GM21447 (cell line): Measurements from ENCODE around the gene GRM6.
A peak's percentile ranks its signal among the peaks of the same experiment; 100 is the strongest.

Experiments
- ATAC-seq: cut with Tn5 transposase; IDR thresholded peaks from one replicate; pipeline ENCODE4 v1.9.1; 2021; ENCODE audit not compliant: unreplicated experiment

Gene GRM6

GRCh38 chr5:178994580-178995340 lies at the start of gene GRM6:
Gene GRM6 (minus strand): TSS chr5:178995320. CDS start chr5:178994944, 376 bp downstream.
- no peak for ATAC-seq

GRCh38 chr5:179044765-179045164 lies 49.6 kb upstream of the GRM6 start:
- no peak for ATAC-seq

GRCh38 chr5:179033004-179033580 lies 38.0 kb upstream of the GRM6 start:
- ATAC-seq, result no peak

- ATAC-seq, result peak; percentile 79
Observed at GRCh38 chr5:179023528-179024189, 28.5 kb upstream of the GRM6 start, which contains the start of gene ZNF879. Gene ZNF879 (plus strand): TSS chr5:179023804. CDS start chr5:179025005, 1,201 bp downstream.

GRCh38 chr5:179008667-179009066 lies 13.5 kb upstream of the GRM6 start:
- no peak for ATAC-seq

GRCh38 chr5:179006564-179006963 lies 11.4 kb upstream of the GRM6 start:
- no peak for ATAC-seq

GRCh38 chr5:178998441-178998840 lies 3.3 kb upstream of the GRM6 start:
- no peak for ATAC-seq

GRCh38 chr5:178997191-178997590 lies 2.1 kb upstream of the GRM6 start:
- no peak for ATAC-seq

GRCh38 chr5:178996156-178996555 lies 1.0 kb upstream of the GRM6 start:
- ATAC-seq, result no peak

GRCh38 chr5:178995341-178995690 lies 196 bp upstream of the GRM6 start:
- ATAC-seq, result no peak

GRCh38 chr5:178993955-178994579 lies 1.1 kb downstream of the GRM6 start:
- ATAC-seq, result no peak

GRCh38 chr5:178993236-178993765 lies 1.8 kb downstream of the GRM6 start:
- no peak for ATAC-seq

GRCh38 chr5:178992291-178992895 lies 2.7 kb downstream of the GRM6 start:
- no peak for ATAC-seq

- ATAC-seq, result no peak
Observed at GRCh38 chr5:178991190-178992145, 3.7 kb downstream of the GRM6 start.

- no peak for ATAC-seq
Observed at GRCh38 chr5:178990491-178990890, 4.6 kb downstream of the GRM6 start.

- ATAC-seq, result no peak
Observed at GRCh38 chr5:178989311-178989710, 5.8 kb downstream of the GRM6 start.

- no peak for ATAC-seq
Observed at GRCh38 chr5:178988436-178989220, 6.5 kb downstream of the GRM6 start.

- ATAC-seq, result no peak
Observed at GRCh38 chr5:178986326-178986960, 8.7 kb downstream of the GRM6 start.
